HepG2 (cell line): ENCODE results near the gene PRXL2B. TPM values are rescaled to one million over a fixed set of nuclear protein-coding genes. Genes with fewer than 3 reads are reported as not detected.

Source experiments
- ELK4 ChIP-seq: sonication (generic); formaldehyde crosslinking; IDR thresholded peaks from 2 replicates; pipeline ENCODE4 v1.9.0; 2021; ENCODE audit warnings: missing genetic modification reagents, borderline replicate concordance
- IKZF4 ChIP-seq: sonication (generic); formaldehyde crosslinking; IDR thresholded peaks from 2 replicates; pipeline ENCODE4 v1.5.1; 2020; ENCODE audit warnings: borderline replicate concordance, mild to moderate bottlenecking, low read depth, missing genetic modification reagents; ENCODE audit errors: not compliant biosample characterization
- NR1H2 ChIP-seq: sonication (generic); formaldehyde crosslinking; IDR thresholded peaks from 2 replicates; pipeline ENCODE4 v1.8.1; 2022; ENCODE audit warnings: low read depth, missing genetic modification reagents, borderline replicate concordance
- PHF8 ChIP-seq: sonication (generic); formaldehyde crosslinking; IDR thresholded peaks from 2 replicates; pipeline ENCODE4 v1.5.0; 2020; ENCODE audit warnings: missing genetic modification reagents
- SNAPC4 ChIP-seq: sonication (generic); formaldehyde crosslinking; IDR thresholded peaks from 2 replicates; pipeline ENCODE4 v1.4.0; 2020; ENCODE audit warnings: mild to moderate bottlenecking, missing genetic modification reagents
- SOX13 ChIP-seq, 3 experiments: fragments of 450-650 bp in 1 of 3; sonication (generic) in 1 of 3; formaldehyde crosslinking in 1 of 3; IDR thresholded peaks in 2 of 3; conservative IDR thresholded peaks in 1 of 3; 2 replicates each; pipeline versions ENCODE4 v1.5.0 to v1.6.1; 2016 to 2020; ENCODE audit warnings: antibody characterized with exemption in 1 of 3, mild to moderate bottlenecking in 1 of 3, missing compliant biosample characterization in 1 of 3, missing genetic modification reagents in 1 of 3, moderate library complexity in 1 of 3
- TSC22D2 ChIP-seq: sonication (generic); formaldehyde crosslinking; IDR thresholded peaks from 2 replicates; pipeline ENCODE4 v1.5.1; 2020; ENCODE audit warnings: missing genetic modification reagents, mild to moderate bottlenecking, borderline replicate concordance
- ZBTB10 ChIP-seq: sonication (generic); formaldehyde crosslinking; IDR thresholded peaks from 2 replicates; pipeline ENCODE4 v1.4.0; 2020; ENCODE audit warnings: missing genetic modification reagents, borderline replicate concordance
- ZBTB34 ChIP-seq: sonication (generic); formaldehyde crosslinking; IDR thresholded peaks from 2 replicates; pipeline ENCODE4 v1.8.0; 2022; ENCODE audit warnings: mild to moderate bottlenecking, missing genetic modification reagents
- ZBTB37 ChIP-seq: sonication (generic); formaldehyde crosslinking; IDR thresholded peaks from 2 replicates; pipeline ENCODE4 v1.4.0; 2020; ENCODE audit warnings: mild to moderate bottlenecking, missing genetic modification reagents
- ZMYM2 ChIP-seq: sonication (generic); formaldehyde crosslinking; IDR thresholded peaks from 2 replicates; pipeline ENCODE4 v1.8.0; 2022; ENCODE audit warnings: mild to moderate bottlenecking, missing genetic modification reagents
- ZNF446 ChIP-seq: sonication (generic); formaldehyde crosslinking; IDR thresholded peaks from 2 replicates; pipeline ENCODE4 v1.5.0; 2020; ENCODE audit warnings: mild to moderate bottlenecking, missing genetic modification reagents
- ZNF460 ChIP-seq: sonication (generic); formaldehyde crosslinking; IDR thresholded peaks from 2 replicates; pipeline ENCODE4 v1.5.1; 2020; ENCODE audit warnings: missing genetic modification reagents, mild to moderate bottlenecking, borderline replicate concordance
- ZSCAN22 ChIP-seq: sonication (generic); formaldehyde crosslinking; IDR thresholded peaks from 2 replicates; pipeline ENCODE4 v1.4.0; 2020; ENCODE audit warnings: mild to moderate bottlenecking, missing genetic modification reagents
- polyA plus RNA-seq, 8 experiments: library from polyadenylated mRNA; depleted of rRNA in 3 of 8; stranded (reverse) in 7 of 8; unstranded in 1 of 8; fragments of >200 nt; fragmentation: Illumina TruSeq in 4 of 8; extraction: Trizol in 4 of 8; gene quantifications; 2 replicates each; pipeline versions ENCODE4 v1.2.1 to v1.2.3, GENCODE V29; 2011 to 2016; ENCODE audit warnings: low read depth in 4 of 8, missing spikeins in 1 of 8, mixed read lengths in 1 of 8; ENCODE audit not compliant: insufficient read depth in 1 of 8
- total RNA-seq, 5 experiments: library from RNA; depleted of rRNA; stranded (reverse); fragments of >200 nt; fragmentation: Illumina TruSeq; extraction: Trizol; gene quantifications; 2 replicates each; pipeline ENCODE4 v1.2.3, GENCODE V29; 2016; ENCODE audit warnings: low read depth in 1 of 5

The PRXL2B gene
- total and polyA plus RNA-seq, 2 of the 13 experiments (the other 11 are each of a cell fraction or from before 2014, with no cell fraction given), result 16.8 to 22.1 TPM

GRCh38 chr1:2556678-2557481 lies 29.7 kb upstream of the PRXL2B start (continued):
- TF ChIP-seq SNAPC4 (no peak), IKZF4 (CRISPR knock-in tag) (no peak), TSC22D2 (no peak), ZNF460 (CRISPR knock-in tag) (no peak), ZNF446 (CRISPR knock-in tag) (0 out of 2 replicates have a peak, but pooled peaks have one; percentile 24), PHF8 (CRISPR knock-in tag) (peak; percentile 37; the same call in 1 of the 2 replicates), ZSCAN22 (CRISPR knock-in tag) (no peak), ZBTB34 (CRISPR knock-in tag) (no peak), ZBTB10 (CRISPR knock-in tag) (0 out of 2 replicates have a peak, but pooled peaks have one; percentile 43), ELK4 (CRISPR knock-in tag) (no peak), SOX13 (IDR thresholded peaks at IDR 0.05) (no peak), SOX13 (CRISPR knock-in tag; conservative IDR thresholded peaks at IDR 0.05 in 1 of 2, IDR thresholded peaks at IDR 0.05 in 1 of 2) (peak in 1 of 2 experiments; percentile 22; a peak in 1 of 4 replicates), ZBTB37 (no peak), NR1H2 (CRISPR knock-in tag) (no peak), ZMYM2 (0 out of 2 replicates have a peak, but pooled peaks have one; percentile 17)
